HFFc6 (cell line): Measurements from ENCODE around the gene CHMP6. TPM values are rescaled to one million over a fixed set of nuclear protein-coding genes. Genes with fewer than 3 reads are reported as not detected.

Experiments
- DNase-seq: peaks from one replicate; pipeline ENCODE4 v3.0.0-alpha.2; 2018
- H3K27ac Mint-ChIP-seq: 2 replicates; pipeline ENCODE4 v1.8.0; 2020; ENCODE audit warnings: mild to moderate bottlenecking, mixed read lengths
- H3K27me3 Mint-ChIP-seq: 2 replicates; pipeline ENCODE4 v1.8.0; 2021; ENCODE audit warnings: mild to moderate bottlenecking, moderate library complexity, mixed read lengths; ENCODE audit not compliant: insufficient read depth
- H3K36me3 Mint-ChIP-seq: 2 replicates; pipeline ENCODE4 v1.8.0; 2021; ENCODE audit warnings: low read depth, mixed read lengths
- H3K4me1 Mint-ChIP-seq: 2 replicates; pipeline ENCODE4 v1.8.0; 2020; ENCODE audit warnings: low read depth, mixed read lengths
- H3K4me3 Mint-ChIP-seq: 2 replicates; pipeline ENCODE4 v1.8.0; 2020; ENCODE audit warnings: mild to moderate bottlenecking, moderate library complexity, mixed read lengths
- H3K9me3 Mint-ChIP-seq: 2 replicates; pipeline ENCODE4 v1.8.0; 2020; ENCODE audit warnings: mild to moderate bottlenecking, mixed read lengths
- CTCF ChIP-seq: fragments of 200-600 bp; sonication (generic); IDR thresholded peaks from 2 replicates; pipeline ENCODE4 v1.5.0; 2021; ENCODE audit warnings: antibody characterized with exemption, mild to moderate bottlenecking
- long read RNA-seq: library from polyadenylated mRNA; unstranded; transcript quantifications from one replicate; pipeline ENCODE4 v2.0.0, GENCODE V29; 2019
- total RNA-seq, 6 experiments: library from RNA; stranded (reverse); fragmentation: NEBNext Ultra II Directional; extraction: Animal tissue kit (Norgen Biotek cat#: 25700); gene quantifications; 2 replicates in 1 of 6; 3 replicates in 5 of 6; pipeline ENCODE4 v1.2.3, GENCODE V29; 2021

The CHMP6 gene
- 10 to 100 TPM; 27.6 to 38.5 (median 31.5) TPM for total RNA-seq
- long read RNA-seq, transcript CHMP6-201 (8 exons, 1,664 nt): major isoform, 51 of 52 reads
- long read RNA-seq, partial matches to known transcripts: 1 of 52 reads
- long read RNA-seq, other reads (novel, unspliced or antisense): 0 of 52 reads

- Mint-ChIP-seq H3K4me3 (peak within 1 kb of the TSS; percentile 86), H3K27ac (peak within 1 kb of the TSS; percentile 33), H3K27me3 (peaks cover 2% of the 10 kb centered on the region), H3K4me1 (peaks cover 19% of the 10 kb centered on the region), H3K9me3 (no peaks in the 10 kb centered on the region), H3K36me3 (no peaks in the 10 kb centered on the region)
- TF ChIP-seq CTCF: peak; percentile 66
- DNase-seq: peak; percentile 40
These were observed at the start of gene CHMP6 for GRCh38 chr17:80991645-80992076. Gene CHMP6 (plus strand): TSS chr17:80991841. CDS start chr17:80991919, 78 bp downstream.

- DNase-seq: peak; percentile 42
- no peak overlapping the region for H3K4me3 Mint-ChIP-seq
- peaks cover 3% of the 10 kb centered on the region for H3K27me3 Mint-ChIP-seq
- no peak for TF ChIP-seq CTCF
- no peaks in the 10 kb centered on the region for H3K9me3 Mint-ChIP-seq
- H3K4me1 Mint-ChIP-seq: peaks cover 7% of the 10 kb centered on the region
- H3K27ac Mint-ChIP-seq: no peak overlapping the region
- H3K36me3 Mint-ChIP-seq: peaks cover 26% of the 10 kb centered on the region
These were observed 49.0 kb upstream of the CHMP6 start for GRCh38 chr17:80942423-80943345.

GRCh38 chr17:80943346-80944145, 48.1 kb upstream of the CHMP6 start:
- no peak for TF ChIP-seq CTCF
- H3K27ac Mint-ChIP-seq: no peak overlapping the region
- DNase-seq: no peak

GRCh38 chr17:80944326-80944725, 47.3 kb upstream of the CHMP6 start:
- DNase-seq: no peak
- no peaks in the 10 kb centered on the region for H3K9me3 Mint-ChIP-seq
- no peak overlapping the region for H3K4me3 Mint-ChIP-seq
- no peak overlapping the region for H3K27ac Mint-ChIP-seq
- peaks cover 7% of the 10 kb centered on the region for H3K4me1 Mint-ChIP-seq
- no peak for TF ChIP-seq CTCF
- H3K36me3 Mint-ChIP-seq: peaks cover 26% of the 10 kb centered on the region
- peaks cover 3% of the 10 kb centered on the region; the same call in 1 of the 2 replicates for H3K27me3 Mint-ChIP-seq

More at GRCh38 chr17:80943346-80944145, 48.1 kb upstream of the CHMP6 start:
- peaks cover 7% of the 10 kb centered on the region for H3K4me1 Mint-ChIP-seq
- H3K4me3 Mint-ChIP-seq: no peak overlapping the region
- H3K27me3 Mint-ChIP-seq: peaks cover 3% of the 10 kb centered on the region; the same call in 1 of the 2 replicates
- H3K9me3 Mint-ChIP-seq: no peaks in the 10 kb centered on the region
- peaks cover 26% of the 10 kb centered on the region for H3K36me3 Mint-ChIP-seq

- Mint-ChIP-seq H3K4me3 (no peak overlapping the region), H3K27me3 (peaks cover 3% of the 10 kb centered on the region; the same call in 1 of the 2 replicates), H3K27ac (no peak overlapping the region), H3K4me1 (peaks cover 7% of the 10 kb centered on the region), H3K36me3 (peaks cover 26% of the 10 kb centered on the region), H3K9me3 (no peaks in the 10 kb centered on the region)
- no peak for DNase-seq
- TF ChIP-seq CTCF: no peak
These were observed 45.9 kb upstream of the CHMP6 start for GRCh38 chr17:80945736-80946135.
